ENCODE data around the gene TMEM120A.

DNA sequence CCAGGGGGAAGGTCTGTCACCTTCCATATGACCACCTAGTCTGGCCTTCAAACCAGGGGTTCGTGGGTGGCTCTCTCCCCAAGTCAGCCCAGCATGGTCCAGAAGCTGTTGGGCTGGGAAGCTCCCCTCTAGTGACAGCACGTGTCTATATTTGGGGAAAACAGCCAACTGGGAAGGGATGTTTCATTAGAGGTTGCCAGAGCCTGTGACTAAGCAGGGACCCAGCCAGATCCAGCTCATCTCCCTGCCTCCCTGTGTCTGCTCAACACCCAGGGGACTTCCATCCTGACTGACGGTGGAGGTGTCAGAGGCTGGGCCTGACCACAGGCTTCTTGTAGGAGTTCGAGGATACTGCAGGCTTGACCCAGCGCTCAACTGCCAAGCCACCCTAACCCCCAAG is 42.9 kb upstream of the TMEM120A start:
- TF ChIP-seq, protein P1, sequence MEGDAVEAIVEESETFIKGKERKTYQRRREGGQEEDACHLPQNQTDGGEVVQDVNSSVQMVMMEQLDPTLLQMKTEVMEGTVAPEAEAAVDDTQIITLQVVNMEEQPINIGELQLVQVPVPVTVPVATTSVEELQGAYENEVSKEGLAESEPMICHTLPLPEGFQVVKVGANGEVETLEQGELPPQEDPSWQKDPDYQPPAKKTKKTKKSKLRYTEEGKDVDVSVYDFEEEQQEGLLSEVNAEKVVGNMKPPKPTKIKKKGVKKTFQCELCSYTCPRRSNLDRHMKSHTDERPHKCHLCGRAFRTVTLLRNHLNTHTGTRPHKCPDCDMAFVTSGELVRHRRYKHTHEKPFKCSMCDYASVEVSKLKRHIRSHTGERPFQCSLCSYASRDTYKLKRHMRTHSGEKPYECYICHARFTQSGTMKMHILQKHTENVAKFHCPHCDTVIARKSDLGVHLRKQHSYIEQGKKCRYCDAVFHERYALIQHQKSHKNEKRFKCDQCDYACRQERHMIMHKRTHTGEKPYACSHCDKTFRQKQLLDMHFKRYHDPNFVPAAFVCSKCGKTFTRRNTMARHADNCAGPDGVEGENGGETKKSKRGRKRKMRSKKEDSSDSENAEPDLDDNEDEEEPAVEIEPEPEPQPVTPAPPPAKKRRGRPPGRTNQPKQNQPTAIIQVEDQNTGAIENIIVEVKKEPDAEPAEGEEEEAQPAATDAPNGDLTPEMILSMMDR (optimal IDR thresholded peaks at IDR 0.05 in 1 of 3, IDR thresholded peaks at IDR 0.05 in 1 of 3, conservative IDR thresholded peaks at IDR 0.05 in 1 of 3; ENCODE audit: extremely low read depth in 1 of 3, insufficient read depth in 2 of 3, low read length in 3 of 3): no peak
- TF ChIP-seq EZH2 (IDR thresholded peaks at IDR 0.05; ENCODE audit: low read length): no peak

Measured in keratinocyte (primary cell).